Omental fat pad (tissue), 4 donors: Measurements from ENCODE around the gene PLXND1. TPM values are rescaled to one million over a fixed set of nuclear protein-coding genes. Genes with fewer than 3 reads are reported as not detected.

ENCODE experiments used
- ATAC-seq: fragments of 150-250 bp; one replicate; pipeline ENCODE4 v1.9.1; 2016; ENCODE audit warnings: mild to moderate bottlenecking, moderate library complexity; ENCODE audit not compliant: low FRiP score
- DNase-seq: peaks from one replicate; pipeline ENCODE4 v3.0.0-alpha.2; 2019; ENCODE audit warnings: low spot score
- total RNA-seq, 4 donors: library from RNA; depleted of rRNA; stranded (reverse); fragments of >200 nt; gene quantifications; one replicate each; pipeline ENCODE4 v1.1.0, GENCODE V29; 2016
- TF ChIP-seq, protein P1 (sequence below), 3 donors: fragments of 450-650 bp; IDR thresholded peaks; one replicate each; pipeline ENCODE4 v1.5.1; 2016 to 2017; ENCODE audit warnings: antibody characterized with exemption in 3 of 3, mild to moderate bottlenecking in 3 of 3, moderate library complexity in 2 of 3

PLXND1 gene
- total RNA-seq, 4 donors from 2014 or later: 82.7 to 364 (median 170) TPM

DNA sequence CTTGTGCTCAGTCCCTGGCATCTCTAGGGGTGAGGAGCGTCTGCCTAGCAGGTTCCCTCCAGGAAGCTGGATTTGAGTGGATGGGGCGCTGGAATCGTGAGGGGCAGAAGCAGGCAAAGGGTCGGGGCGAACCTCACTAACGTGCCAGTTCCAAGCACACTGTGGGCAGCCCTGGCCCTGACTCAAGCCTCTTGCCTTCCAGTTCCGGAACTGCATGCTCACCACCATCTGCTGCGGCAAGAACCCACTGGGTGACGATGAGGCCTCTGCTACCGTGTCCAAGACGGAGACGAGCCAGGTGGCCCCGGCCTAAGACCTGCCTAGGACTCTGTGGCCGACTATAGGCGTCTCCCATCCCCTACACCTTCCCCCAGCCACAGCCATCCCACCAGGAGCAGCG, 73.1 kb downstream of the PLXND1 start:
- no peak for ATAC-seq
- TF ChIP-seq, protein P1, sequence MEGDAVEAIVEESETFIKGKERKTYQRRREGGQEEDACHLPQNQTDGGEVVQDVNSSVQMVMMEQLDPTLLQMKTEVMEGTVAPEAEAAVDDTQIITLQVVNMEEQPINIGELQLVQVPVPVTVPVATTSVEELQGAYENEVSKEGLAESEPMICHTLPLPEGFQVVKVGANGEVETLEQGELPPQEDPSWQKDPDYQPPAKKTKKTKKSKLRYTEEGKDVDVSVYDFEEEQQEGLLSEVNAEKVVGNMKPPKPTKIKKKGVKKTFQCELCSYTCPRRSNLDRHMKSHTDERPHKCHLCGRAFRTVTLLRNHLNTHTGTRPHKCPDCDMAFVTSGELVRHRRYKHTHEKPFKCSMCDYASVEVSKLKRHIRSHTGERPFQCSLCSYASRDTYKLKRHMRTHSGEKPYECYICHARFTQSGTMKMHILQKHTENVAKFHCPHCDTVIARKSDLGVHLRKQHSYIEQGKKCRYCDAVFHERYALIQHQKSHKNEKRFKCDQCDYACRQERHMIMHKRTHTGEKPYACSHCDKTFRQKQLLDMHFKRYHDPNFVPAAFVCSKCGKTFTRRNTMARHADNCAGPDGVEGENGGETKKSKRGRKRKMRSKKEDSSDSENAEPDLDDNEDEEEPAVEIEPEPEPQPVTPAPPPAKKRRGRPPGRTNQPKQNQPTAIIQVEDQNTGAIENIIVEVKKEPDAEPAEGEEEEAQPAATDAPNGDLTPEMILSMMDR (IDR thresholded peaks at IDR 0.05): no peak

DNA sequence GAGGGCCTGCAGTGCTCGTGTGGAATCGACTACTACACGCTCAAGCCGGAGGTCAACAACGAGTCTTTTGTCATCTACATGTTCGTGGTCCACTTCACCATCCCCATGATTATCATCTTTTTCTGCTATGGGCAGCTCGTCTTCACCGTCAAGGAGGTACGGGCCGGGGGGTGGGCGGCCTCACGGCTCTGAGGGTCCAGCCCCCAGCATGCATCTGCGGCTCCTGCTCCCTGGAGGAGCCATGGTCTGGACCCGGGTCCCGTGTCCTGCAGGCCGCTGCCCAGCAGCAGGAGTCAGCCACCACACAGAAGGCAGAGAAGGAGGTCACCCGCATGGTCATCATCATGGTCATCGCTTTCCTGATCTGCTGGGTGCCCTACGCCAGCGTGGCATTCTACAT, 74.2 kb downstream of the PLXND1 start:
- DNase-seq: no peak
- TF ChIP-seq, protein P1 (IDR thresholded peaks at IDR 0.05): no peak
- no peak for ATAC-seq

More for the DNA sequence above, 73.1 kb downstream of the PLXND1 start:
- DNase-seq: no peak

DNA sequence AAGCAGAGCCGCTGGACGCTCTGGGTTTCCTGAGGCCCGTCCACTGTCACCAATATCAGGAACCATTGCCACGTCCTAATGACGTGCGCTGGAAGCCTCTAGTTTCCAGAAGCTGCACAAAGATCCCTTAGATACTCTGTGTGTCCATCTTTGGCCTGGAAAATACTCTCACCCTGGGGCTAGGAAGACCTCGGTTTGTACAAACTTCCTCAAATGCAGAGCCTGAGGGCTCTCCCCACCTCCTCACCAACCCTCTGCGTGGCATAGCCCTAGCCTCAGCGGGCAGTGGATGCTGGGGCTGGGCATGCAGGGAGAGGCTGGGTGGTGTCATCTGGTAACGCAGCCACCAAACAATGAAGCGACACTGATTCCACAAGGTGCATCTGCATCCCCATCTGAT, 74.8 kb downstream of the PLXND1 start:
- ATAC-seq: no peak
- no peak for DNase-seq
- TF ChIP-seq, protein P1 (IDR thresholded peaks at IDR 0.05): no peak

DNA sequence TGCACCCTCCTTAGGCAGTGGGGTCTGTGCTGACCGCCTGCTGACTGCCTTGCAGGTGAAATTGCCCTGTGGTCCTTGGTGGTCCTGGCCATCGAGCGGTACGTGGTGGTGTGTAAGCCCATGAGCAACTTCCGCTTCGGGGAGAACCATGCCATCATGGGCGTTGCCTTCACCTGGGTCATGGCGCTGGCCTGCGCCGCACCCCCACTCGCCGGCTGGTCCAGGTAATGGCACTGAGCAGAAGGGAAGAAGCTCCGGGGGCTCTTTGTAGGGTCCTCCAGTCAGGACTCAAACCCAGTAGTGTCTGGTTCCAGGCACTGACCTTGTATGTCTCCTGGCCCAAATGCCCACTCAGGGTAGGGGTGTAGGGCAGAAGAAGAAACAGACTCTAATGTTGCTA, 75.7 kb downstream of the PLXND1 start:
- ATAC-seq (no peak), DNase-seq (no peak)
- TF ChIP-seq, protein P1 (IDR thresholded peaks at IDR 0.05): no peak

DNA sequence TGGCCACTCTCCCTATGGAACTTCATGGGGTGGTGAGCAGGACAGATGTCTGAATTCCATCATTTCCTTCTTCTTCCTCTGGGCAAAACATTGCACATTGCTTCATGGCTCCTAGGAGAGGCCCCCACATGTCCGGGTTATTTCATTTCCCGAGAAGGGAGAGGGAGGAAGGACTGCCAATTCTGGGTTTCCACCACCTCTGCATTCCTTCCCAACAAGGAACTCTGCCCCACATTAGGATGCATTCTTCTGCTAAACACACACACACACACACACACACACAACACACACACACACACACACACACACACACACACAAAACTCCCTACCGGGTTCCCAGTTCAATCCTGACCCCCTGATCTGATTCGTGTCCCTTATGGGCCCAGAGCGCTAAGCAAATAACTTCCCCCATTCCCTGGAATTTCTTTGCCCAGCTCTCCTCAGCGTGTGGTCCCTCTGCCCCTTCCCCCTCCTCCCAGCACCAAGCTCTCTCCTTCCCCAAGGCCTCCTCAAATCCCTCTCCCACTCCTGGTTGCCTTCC, 76.2 kb downstream of the PLXND1 start:
- no peak for DNase-seq
- TF ChIP-seq, protein P1 (IDR thresholded peaks at IDR 0.05): no peak
- ATAC-seq: no peak

DNA sequence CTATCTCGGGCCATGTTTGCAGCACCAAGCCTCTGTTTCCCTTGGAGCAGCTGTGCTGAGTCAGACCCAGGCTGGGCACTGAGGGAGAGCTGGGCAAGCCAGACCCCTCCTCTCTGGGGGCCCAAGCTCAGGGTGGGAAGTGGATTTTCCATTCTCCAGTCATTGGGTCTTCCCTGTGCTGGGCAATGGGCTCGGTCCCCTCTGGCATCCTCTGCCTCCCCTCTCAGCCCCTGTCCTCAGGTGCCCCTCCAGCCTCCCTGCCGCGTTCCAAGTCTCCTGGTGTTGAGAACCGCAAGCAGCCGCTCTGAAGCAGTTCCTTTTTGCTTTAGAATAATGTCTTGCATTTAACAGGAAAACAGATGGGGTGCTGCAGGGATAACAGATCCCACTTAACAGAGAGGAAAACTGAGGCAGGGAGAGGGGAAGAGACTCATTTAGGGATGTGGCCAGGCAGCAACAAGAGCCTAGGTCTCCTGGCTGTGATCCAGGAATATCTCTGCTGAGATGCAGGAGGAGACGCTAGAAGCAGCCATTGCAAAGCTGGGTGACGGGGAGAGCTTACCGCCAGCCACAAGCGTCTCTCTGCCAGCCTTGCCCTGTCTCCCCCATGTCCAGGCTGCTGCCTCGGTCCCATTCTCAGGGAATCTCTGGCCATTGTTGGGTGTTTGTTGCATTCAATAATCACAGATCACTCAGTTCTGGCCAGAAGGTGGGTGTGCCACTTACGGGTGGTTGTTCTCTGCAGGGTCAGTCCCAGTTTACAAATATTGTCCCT, 76.9 kb downstream of the PLXND1 start:
- no peak for DNase-seq
- TF ChIP-seq, protein P1 (IDR thresholded peaks at IDR 0.05): no peak
- ATAC-seq: no peak

DNA sequence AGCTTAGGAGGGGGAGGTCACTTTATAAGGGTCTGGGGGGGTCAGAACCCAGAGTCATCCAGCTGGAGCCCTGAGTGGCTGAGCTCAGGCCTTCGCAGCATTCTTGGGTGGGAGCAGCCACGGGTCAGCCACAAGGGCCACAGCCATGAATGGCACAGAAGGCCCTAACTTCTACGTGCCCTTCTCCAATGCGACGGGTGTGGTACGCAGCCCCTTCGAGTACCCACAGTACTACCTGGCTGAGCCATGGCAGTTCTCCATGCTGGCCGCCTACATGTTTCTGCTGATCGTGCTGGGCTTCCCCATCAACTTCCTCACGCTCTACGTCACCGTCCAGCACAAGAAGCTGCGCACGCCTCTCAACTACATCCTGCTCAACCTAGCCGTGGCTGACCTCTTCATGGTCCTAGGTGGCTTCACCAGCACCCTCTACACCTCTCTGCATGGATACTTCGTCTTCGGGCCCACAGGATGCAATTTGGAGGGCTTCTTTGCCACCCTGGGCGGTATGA, 77.8 kb downstream of the PLXND1 start, which contains the start of gene RHO:
Gene RHO (plus strand): TSS at position 51 of the 512 bp plus-strand sequence. CDS start 95 bp downstream, at position 146.
- ATAC-seq: no peak
- TF ChIP-seq, protein P1 (IDR thresholded peaks at IDR 0.05): no peak

More for the DNA sequence above, 77.8 kb downstream of the PLXND1 start, which contains the start of gene RHO:
- no peak for DNase-seq
